Panc1 (cell line): Measurements from ENCODE around the gene RASAL1. TPM values are rescaled to one million over a fixed set of nuclear protein-coding genes. Genes with fewer than 3 reads are reported as not detected.
"Not testable (repeated sequence)": the region's sequence is repeated elsewhere in the genome, so short reads cannot be mapped to it uniquely, and the experiment has no call there.

Experiments used
- ATAC-seq: fragments of 200-7000 bp; cut with Tn5 transposase; 2 replicates; pipeline ENCODE4 v1.9.1; 2020; ENCODE audit warnings: mild to moderate bottlenecking, moderate library complexity
- BruUV-seq: library from RNA; stranded (reverse); fragments of 400-500 nt; replicated peaks from 2 replicates; lab custom pipeline; 2021; lab: Mats Ljungman, UMichigan
- CTCF ChIA-PET: fragments of 300-600 bp; sonication (Branson Sonifier 250); formaldehyde crosslinking; loops from one replicate; lab custom pipeline; 2022; ENCODE audit warnings: antibody characterized with exemption; lab: Charles Lee
- POLR2A ChIA-PET: fragments of 300-600 bp; sonication (Branson Sonifier 250); formaldehyde crosslinking; loops from one replicate; lab custom pipeline; 2022; ENCODE audit warnings: antibody characterized with exemption; lab: Charles Lee
- DNase-seq: peaks from one replicate; pipeline ENCODE4 v3.0.0-alpha.2; 2010; ENCODE audit warnings: low read depth, low spot score
- H3K27ac ChIP-seq: 2 replicates; pipeline ENCODE4 v1.5.1; 2011; ENCODE audit warnings: mild to moderate bottlenecking, low read length, inconsistent platforms
- H3K27me3 ChIP-seq: fragments of 200-500 bp; sonication (Bioruptor generic); 2 replicates; pipeline ENCODE4 v1.6.0; 2014; ENCODE audit warnings: low read length, inconsistent platforms; ENCODE audit not compliant: control insufficient read depth, insufficient read depth
- H3K36me3 ChIP-seq: fragments of 200-500 bp; sonication (Bioruptor generic); 2 replicates; pipeline ENCODE4 v1.5.1; 2014; ENCODE audit warnings: inconsistent platforms, mild to moderate bottlenecking, low read length, moderate library complexity; ENCODE audit not compliant: control insufficient read depth, insufficient read depth
- H3K4me1 ChIP-seq: 2 replicates; pipeline ENCODE4 v1.5.1; 2011; ENCODE audit warnings: inconsistent platforms, mild to moderate bottlenecking, low read length, moderate library complexity; ENCODE audit not compliant: control insufficient read depth, insufficient read depth
- H3K4me3 ChIP-seq, 2 experiments: 2 replicates each; pipeline ENCODE4 v1.5.1; 2011 to 2012; ENCODE audit warnings: low read depth in 2 of 2, low read length in 2 of 2, mild to moderate bottlenecking in 2 of 2, inconsistent platforms in 1 of 2, moderate library complexity in 1 of 2
- H3K9me3 ChIP-seq: fragments of 200-500 bp; sonication (Bioruptor generic); 2 replicates; pipeline ENCODE4 v1.5.1; 2014; ENCODE audit warnings: low read depth, mild to moderate bottlenecking, inconsistent platforms, low read length, moderate library complexity; ENCODE audit not compliant: control insufficient read depth, insufficient read depth
- CTCF ChIP-seq: fragments of 450-650 bp; IDR thresholded peaks from 2 replicates; pipeline ENCODE4 v1.5.1; 2017; ENCODE audit warnings: mild to moderate bottlenecking
- POLR2AphosphoS5 ChIP-seq: IDR thresholded peaks from 2 replicates; pipeline ENCODE4 v1.6.1; 2012; ENCODE audit warnings: mild to moderate bottlenecking, low read depth, low read length, moderate library complexity
- REST ChIP-seq, 2 experiments: IDR thresholded peaks; 2 replicates each; pipeline ENCODE4 v1.6.1; 2011 to 2012; ENCODE audit warnings: low read depth in 2 of 2, control low read depth in 1 of 2, low read length in 1 of 2, mild to moderate bottlenecking in 1 of 2, moderate library complexity in 1 of 2; ENCODE audit not compliant: insufficient read depth in 1 of 2
- SIN3A ChIP-seq: IDR thresholded peaks from 2 replicates; pipeline ENCODE4 v1.6.1; 2012; ENCODE audit warnings: low read depth, mild to moderate bottlenecking, low read length, moderate library complexity, borderline replicate concordance; ENCODE audit not compliant: insufficient read depth
- TCF7L2 ChIP-seq: IDR thresholded peaks from 2 replicates; pipeline ENCODE4 v1.6.1; 2011; ENCODE audit warnings: mild to moderate bottlenecking, low read depth, low read length, inconsistent platforms
- in situ Hi-C: cut with HindIII; loops from 2 replicates; pipeline ENCODE4 v1.10.0; 2016; ENCODE audit warnings: low sequenced_read_pairs, low pct_unique_long_range_greater_than_20kb
- intact Hi-C: fragments of 100-400 bp; cut with micrococcal nuclease; formaldehyde crosslinking; loops from one replicate; pipeline ENCODE4 v1.10.0; 2022; ENCODE audit not compliant: unreplicated experiment
- total RNA-seq: library from RNA; stranded (reverse); gene quantifications from one replicate; pipeline ENCODE4 v1.2.1, GENCODE V29; 2021; ENCODE audit not compliant: unreplicated experiment

Gene RASAL1
- total RNA-seq, 1 experiment from 2014 or later: 0.28 TPM

GRCh38 chr12:113119980-113120669, 15.4 kb downstream of the RASAL1 start:
- TF ChIP-seq SIN3A (no peak), POLR2AphosphoS5 (no peak), TCF7L2 (no peak), REST (IDR thresholded peaks at IDR 0.05; ENCODE audit: insufficient read depth in 1 of 2, low read depth in 2 of 2, low read length in 1 of 2) (no peak), CTCF (no peak)

GRCh38 chr12:113118142-113118541, 17.4 kb downstream of the RASAL1 start:
- in situ Hi-C loops: no loop called here
- no peaks in the 10 kb centered on the region for H3K9me3 ChIP-seq
- CTCF ChIA-PET: no interaction called here
- no peaks in the 10 kb centered on the region for H3K4me1 ChIP-seq
- no TSS peak for BruUV-seq
- no peak overlapping the region for H3K4me3 ChIP-seq
- DNase-seq: no peak
- no peak for ATAC-seq
- POLR2A ChIA-PET: no interaction called here
- intact Hi-C loops: no loop called here
- TF ChIP-seq POLR2AphosphoS5: no peak
- TF ChIP-seq TCF7L2: no peak
- TF ChIP-seq SIN3A: no peak
- TF ChIP-seq REST (IDR thresholded peaks at IDR 0.05; ENCODE audit: insufficient read depth in 1 of 2, low read depth in 2 of 2, low read length in 1 of 2): no peak
- no peak for TF ChIP-seq CTCF
- no peaks in the 10 kb centered on the region for H3K36me3 ChIP-seq
- no peaks in the 10 kb centered on the region for H3K27me3 ChIP-seq
- H3K27ac ChIP-seq: no peak overlapping the region

More at GRCh38 chr12:113119980-113120669, 15.4 kb downstream of the RASAL1 start:
- BruUV-seq: no TSS peak
- H3K36me3 ChIP-seq: no peaks in the 10 kb centered on the region
- DNase-seq (no peak), ATAC-seq (no peak)
- no peaks in the 10 kb centered on the region for H3K4me1 ChIP-seq
- intact Hi-C loops (no loop called here), in situ Hi-C loops (no loop called here)
- CTCF ChIA-PET: no interaction called here
- no peak overlapping the region for H3K4me3 ChIP-seq
- no peak overlapping the region for H3K27ac ChIP-seq
- H3K27me3 ChIP-seq: no peaks in the 10 kb centered on the region
- POLR2A ChIA-PET: no interaction called here
- H3K9me3 ChIP-seq: no peaks in the 10 kb centered on the region

GRCh38 chr12:113117684-113118083, 17.9 kb downstream of the RASAL1 start:
- intact Hi-C loops, H3K36me3 ChIP-seq, H3K4me3 ChIP-seq, DNase-seq, CTCF ChIA-PET, H3K9me3 ChIP-seq, BruUV-seq, ATAC-seq, H3K4me1 ChIP-seq, POLR2A ChIA-PET, H3K27me3 ChIP-seq, in situ Hi-C loops, H3K27ac ChIP-seq: not testable (repeated sequence)
